GM21423 (cell line): ENCODE results near the gene KRTAP29-1.
"Not testable (repeated sequence)": the region's sequence is repeated elsewhere in the genome, so short reads cannot be mapped to it uniquely, and the experiment has no call there.

Source experiments
- ATAC-seq: cut with Tn5 transposase; IDR thresholded peaks from one replicate; pipeline ENCODE4 v1.9.1; 2021; ENCODE audit warnings: mild to moderate bottlenecking, moderate library complexity; ENCODE audit not compliant: unreplicated experiment

The KRTAP29-1 gene, protein sequence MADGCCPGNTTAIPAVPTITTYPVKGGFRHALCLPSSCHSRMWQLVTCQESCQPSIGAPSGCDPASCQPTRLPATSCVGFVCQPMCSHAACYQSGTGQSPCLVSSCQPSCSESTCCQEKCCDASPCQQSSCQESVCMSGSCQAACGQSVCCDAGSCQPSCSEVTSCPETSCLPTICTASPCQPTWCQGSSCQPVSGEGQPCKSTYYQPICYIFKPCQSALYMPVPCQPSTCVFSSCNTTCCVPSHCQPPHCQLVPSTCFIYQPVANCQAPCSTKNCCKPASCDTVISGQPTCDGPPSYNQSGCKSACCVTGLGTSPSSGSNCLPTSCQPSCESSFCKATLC

DNA sequence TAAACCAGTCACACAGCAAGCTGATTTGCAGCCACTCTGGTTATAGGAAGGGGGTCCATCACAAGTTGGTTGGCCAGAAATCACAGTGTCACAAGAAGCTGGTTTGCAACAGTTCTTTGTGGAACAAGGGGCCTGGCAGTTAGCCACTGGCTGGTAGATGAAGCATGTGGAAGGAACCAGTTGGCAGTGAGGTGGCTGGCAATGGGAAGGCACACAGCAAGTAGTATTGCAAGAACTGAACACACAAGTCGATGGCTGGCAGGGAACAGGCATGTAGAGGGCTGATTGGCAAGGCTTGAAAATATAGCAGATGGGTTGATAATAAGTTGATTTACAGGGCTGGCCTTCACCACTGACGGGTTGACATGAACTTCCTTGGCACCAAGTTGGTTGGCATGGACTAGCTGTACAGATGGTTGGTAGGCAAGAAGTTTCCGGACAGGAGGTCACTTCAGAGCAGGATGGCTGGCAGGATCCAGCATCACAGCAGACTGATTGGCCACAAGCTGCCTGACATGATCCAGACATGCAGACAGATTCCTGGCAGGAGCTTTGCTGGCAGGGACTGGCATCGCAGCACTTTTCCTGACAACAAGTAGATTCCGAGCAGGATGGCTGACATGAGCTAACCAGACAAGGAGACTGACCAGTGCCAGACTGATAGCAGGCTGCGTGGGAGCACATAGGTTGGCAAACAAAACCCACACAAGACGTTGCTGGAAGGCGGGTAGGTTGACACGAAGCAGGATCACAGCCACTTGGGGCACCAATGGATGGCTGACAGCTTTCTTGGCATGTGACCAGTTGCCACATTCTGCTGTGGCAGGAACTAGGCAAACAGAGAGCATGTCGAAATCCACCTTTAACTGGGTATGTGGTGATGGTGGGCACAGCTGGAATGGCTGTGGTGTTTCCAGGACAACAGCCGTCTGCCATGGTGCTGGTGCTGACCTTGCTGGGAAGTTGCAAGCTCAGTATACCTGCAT lies at the start of gene KRTAP29-1:
Gene KRTAP29-1 (minus strand): TSS at position 936 of the 986 bp plus-strand sequence. CDS start 0 bp downstream, at position 936.
- no peak for ATAC-seq

DNA sequence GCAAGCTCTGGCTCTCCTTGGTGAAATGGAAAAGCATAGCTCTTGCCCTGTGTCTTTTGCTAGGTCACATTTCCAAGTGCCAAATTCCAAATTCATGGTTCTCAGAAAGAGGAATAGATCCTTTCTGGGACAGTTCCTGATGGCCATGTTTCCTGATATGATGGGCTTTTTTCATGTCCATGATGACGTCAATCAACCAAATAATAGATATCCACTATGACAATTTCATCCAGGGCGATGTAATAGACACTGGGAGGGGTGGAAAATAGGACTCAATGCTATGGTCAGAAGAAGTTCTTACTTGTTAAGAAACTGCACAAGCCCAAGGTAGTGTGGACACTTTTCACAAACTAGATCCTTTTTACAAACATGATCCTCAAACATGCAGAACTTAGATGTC lies 48.5 kb upstream of the KRTAP29-1 start:
- no peak for ATAC-seq

DNA sequence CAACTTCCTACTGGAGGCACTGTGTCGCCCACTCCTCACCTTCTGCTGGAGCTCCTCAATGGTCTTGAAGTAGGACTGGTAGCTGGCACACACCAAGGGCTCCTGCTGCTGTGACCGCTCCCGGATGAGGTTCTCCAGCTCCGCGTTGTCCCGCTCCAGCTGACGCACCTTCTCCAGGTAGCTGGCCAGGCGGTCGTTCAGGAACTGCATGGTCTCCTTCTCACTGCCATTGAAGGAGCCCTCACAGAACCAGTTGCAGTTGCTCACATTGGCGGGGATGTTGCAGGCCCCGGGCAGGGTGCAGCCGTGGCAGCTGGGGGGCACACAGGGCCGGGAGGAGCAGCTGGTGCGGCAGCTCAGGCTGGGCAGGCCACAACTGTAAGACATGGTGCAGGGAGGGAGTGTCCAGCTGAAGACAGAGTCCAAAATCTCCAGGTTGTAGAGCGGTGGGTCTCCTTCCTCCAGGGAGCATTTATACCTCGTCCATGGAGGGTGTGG lies 47.8 kb upstream of the KRTAP29-1 start, which contains the start of gene KRT33A:
Gene KRT33A (minus strand): TSS at position 448 of the 498 bp plus-strand sequence. CDS start 61 bp downstream, at position 387.
- ATAC-seq: not testable (repeated sequence)

DNA sequence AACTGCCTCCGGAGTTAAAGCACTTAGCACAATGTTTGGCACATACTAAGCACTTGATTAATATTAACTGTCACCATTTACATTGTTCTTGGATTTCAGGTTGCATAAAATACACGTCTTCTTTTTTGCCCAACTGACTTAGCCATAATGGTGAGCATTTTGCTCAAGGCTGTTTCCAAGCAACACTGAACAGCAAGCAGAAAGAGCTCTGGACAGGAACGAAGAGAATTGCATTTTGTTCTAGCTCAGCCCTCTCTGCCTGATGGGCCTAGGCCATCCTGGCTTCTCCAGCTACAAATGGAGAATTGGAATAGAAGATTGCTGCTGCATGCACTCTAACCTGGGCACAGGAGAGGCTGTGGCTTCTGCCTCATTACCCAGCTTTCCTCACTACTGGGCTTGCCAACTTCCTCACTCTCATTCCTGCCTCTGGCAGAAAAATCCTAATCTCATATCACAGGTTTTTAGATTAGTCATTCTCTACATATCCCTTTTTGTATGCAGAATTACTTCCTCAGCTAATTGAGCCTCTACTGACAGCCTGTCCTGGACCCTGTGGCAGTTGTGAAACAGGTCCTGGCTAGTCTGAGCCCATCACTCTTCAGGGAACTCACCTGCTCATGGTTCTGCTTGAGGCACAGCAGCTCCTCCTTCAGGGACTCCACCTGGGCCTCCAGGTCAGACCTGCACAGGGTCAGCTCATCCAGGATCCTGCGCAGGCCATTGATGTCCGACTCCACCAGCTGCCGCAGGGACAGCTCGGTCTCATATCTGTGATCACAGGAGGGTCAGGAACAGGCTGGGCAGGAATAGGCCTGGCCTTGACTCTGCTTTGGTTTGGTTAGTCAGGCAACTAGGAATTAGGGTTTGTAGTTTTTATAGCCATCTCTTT lies 45.5 kb upstream of the KRTAP29-1 start:
- ATAC-seq: no peak

DNA sequence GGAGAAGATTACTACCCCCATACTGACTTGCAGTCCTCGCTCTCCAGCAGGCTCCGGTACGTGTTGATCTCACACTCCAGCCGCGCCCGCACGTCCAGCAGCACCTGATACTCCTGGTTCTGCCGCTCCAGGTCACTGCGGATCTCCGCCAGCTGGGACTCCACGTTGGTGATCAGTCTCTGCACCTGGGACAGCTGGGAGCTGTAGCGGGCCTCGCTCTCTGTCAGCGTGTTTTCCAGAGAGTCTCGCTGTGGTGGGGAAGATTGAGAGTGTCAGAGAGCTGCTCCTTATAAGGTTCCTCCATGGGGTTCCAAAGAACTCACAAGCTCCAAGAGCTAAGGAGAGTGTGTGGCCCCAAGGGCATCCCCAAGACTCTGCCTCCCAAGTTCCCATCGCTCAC lies 43.8 kb upstream of the KRTAP29-1 start:
- not testable (repeated sequence) for ATAC-seq

DNA sequence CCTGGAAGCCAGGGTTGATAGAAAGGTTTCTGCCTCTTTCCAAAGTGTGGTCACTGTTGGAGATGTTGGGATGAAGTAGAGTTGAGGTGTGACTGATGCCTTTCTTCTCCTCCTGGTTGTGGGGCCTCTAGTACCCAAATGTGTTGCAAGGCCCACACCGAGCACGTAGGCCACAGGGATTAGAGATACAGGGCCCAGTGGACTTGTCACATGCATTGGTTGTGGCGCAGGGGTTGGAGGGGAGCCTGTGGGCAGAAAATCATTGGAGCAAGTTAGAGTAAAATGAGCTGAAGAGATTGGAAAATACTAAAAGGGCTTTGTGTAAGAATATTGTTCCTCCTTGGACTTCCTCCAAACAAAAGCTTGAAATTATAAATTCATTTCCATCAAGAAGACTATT lies 43.3 kb upstream of the KRTAP29-1 start:
- ATAC-seq: no peak

DNA sequence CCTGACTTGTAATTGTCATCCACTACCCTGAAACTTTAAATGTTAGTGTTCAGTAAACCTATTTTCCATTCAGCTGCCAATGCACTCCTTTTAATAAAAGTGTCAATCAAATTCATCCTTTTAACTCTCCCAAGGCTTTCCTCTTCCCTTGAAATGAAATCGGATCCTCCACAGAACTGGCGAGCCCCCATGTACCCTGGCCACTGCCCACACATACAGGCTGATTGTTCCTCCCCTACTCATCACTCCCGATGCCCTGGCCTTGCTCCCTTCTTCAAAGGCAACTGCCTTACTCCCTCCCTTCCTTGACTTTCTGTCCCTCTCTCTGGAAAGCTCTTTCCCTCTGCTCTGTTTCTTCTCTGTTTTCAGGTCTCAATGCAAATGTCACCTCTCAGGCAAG lies 40.4 kb upstream of the KRTAP29-1 start:
- ATAC-seq: no peak

DNA sequence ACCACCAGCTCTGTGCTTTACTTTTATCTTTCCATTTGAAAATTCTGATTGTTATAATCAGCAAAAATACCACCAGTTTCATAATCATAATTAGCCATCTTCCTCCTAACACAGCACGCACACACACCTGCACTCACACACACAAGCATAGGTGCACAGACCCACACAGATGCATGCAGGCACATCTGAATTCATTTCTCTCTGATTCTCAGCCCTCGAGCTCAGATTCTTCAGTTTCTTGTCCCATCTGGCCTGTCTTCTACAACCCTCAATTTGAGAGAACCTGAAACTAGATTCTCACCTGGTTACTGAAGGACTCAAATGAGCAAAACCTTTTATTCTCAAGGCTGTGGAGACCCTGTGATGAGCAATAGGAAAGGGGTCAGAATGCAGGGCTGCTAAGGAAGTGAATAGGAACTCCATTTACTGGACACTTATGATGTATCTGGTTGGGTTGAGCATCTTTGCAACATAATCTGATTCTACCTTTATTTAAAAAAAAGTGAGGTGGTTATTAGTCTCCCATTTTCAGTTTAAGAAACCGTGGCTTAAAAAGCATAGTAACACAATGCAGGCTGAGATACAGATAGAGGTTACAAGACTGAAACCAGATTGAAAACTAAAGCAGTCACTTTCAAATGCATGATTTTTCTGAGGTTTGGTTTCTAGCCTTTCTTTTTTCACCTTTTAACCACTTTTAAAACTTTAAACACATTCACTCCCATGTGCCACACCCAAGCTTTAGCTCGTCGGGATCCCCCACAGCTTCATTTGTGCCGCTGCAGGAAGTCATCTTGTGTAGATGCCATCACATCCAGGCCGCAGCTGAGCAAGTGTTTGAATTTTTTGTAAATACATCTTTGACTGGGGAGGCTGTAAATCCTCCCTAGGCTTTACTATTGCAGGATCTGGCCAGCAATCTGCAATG lies 38.5 kb upstream of the KRTAP29-1 start:
- ATAC-seq: peak; percentile 41

DNA sequence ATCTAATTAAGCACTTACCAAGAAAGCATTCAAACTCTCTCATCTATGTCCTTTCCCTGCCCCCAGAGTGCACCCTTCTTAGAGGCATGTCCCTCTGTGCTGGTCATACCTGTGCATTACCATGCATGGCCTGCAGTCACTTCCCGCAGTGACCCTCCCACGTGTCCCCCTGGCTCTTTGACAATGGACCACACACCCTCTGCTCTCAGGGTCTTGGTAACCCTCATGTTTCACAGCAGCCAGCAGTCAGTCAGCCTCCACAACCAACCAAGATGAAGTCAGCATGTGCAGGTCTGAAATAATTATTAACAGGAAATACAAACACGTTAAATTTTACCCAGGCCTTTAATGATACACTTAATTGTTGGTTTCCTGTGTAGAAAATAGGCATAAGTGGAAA lies 37.8 kb upstream of the KRTAP29-1 start:
- peak; percentile 31 for ATAC-seq

DNA sequence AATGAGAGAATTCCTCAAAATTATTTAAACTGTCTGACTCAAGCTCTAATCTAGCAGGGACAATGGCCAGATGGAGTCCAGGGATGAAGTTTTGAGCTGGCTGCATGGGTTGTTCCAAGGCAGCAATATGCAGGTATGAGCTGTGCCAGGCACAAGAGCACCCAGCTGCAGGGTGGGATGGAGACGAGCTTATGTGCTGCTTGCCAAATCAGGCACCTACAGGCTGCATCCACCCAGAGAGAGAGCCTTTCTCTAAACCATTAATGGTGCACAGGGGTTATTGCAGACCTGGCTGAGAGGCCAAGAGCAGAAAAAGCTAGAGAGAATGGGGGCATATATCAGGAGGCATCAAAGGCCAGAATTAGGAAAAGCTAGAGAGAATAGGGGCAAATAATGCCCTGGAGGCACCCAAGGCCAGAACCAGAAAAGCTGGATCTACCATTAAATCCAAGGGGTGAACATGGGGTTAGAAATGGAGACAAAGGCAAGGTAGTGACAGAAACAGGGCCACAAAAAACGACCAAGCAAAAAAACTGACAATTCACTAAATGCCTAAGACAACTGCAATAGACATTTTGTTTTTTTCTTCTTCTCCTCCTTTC lies 37.0 kb upstream of the KRTAP29-1 start:
- no peak for ATAC-seq

DNA sequence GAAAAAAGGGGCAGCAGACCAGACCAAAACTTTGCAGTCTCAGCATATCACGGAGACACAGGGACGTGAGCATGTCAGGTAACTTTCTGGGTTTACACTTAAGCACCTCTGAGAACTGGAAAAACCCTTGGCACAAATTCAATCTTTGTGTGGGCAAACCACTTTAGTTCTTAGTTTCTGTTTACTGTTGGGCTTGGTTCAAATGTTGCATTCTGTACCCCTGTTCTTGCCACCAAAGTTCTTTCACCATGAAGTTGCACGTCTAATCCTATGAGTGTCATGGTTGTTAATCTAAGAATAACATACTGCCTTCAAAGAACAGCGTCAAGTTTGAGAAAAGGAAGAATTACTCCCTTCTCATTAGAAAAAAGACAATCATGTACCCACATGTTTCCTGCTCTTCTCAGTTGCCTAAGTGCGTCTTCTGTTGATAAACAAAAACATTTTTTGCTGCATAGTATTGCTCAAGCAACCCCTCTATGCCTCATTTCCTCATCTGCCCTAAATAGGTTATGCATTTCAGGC lies 36.4 kb upstream of the KRTAP29-1 start:
- ATAC-seq: peak; percentile 40

DNA sequence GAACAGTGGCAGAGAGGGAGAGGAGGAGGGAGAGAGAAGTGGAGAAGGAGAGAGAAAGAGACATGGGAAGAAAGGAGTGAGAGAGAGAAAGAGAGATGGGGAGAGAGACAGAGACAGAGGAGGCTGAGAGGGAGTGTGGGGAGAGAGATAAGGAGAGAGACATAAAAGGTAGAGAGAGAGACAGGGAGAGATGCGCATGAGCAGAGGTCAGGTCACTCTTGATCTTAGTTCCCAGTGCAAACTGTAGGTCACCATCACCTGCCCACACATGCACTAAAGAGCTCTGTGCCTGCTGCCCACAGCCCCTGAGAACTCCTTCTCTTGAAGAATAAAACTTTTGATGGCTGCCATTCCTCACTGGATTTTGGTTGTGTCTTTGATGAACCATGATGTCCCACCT lies 33.1 kb upstream of the KRTAP29-1 start:
- no peak for ATAC-seq

DNA sequence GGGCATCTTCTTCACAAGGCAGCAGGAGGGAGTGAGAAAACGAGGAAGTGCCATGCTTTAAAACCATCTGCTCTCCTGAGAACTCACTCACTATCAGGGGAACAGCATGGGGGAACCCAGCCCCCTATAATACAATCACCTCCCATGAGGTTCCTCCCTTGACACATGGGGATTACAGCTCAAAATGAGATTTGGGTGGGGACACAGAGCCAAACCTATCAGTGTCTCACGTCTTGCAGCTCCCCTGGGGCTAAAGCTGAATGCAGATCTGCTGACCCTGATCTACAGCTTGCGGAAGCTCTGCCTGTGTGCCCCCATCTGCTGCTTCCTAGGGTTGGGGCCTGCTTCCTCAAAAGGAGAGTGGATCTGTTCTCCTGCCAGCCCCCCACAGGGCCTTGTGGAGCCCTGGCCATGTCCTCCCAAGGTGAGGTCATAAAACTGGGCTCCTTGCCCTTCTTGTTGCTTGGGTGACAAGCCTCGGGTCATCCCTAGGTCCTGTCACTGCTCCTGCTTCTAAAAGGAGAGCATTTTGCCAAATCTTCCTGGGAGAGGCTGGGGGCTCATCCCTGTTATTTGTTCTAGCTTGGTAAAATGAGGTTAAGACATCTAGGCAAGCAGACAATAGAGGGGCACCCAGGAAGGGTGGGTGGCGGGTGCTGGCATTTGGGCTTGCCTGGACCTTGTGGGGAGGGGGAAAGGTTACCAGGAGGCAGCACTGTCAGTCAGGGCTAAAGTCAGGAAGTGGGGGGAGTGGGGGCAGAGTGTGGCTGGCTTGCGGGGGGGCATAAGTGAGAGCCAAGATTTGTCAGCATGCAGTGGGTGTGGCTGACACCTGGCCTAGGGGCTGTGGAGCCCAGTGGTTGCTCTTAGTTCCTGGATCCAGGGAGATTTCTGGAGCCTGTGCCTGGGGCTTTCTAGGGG lies 32.0 kb upstream of the KRTAP29-1 start:
- no peak for ATAC-seq

DNA sequence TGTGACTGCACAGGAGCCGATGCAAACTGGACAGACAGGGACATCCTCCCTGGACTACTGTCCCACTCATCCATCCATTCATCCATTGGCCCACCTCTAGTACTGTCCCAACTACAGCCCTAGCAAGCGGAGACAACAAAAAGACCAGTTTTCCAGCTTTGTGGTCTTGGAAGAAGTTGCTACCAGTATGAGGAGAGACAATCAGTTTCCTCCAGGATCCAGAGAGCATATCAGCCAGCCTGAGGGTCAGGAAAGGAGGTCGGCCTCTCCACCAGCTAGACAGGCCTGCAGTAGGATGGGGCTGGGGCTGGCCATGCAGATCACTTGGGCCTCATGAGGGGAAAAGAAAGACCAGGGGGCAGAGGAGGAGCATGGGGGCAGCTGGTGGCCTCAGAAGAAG lies 31.2 kb upstream of the KRTAP29-1 start:
- no peak for ATAC-seq

DNA sequence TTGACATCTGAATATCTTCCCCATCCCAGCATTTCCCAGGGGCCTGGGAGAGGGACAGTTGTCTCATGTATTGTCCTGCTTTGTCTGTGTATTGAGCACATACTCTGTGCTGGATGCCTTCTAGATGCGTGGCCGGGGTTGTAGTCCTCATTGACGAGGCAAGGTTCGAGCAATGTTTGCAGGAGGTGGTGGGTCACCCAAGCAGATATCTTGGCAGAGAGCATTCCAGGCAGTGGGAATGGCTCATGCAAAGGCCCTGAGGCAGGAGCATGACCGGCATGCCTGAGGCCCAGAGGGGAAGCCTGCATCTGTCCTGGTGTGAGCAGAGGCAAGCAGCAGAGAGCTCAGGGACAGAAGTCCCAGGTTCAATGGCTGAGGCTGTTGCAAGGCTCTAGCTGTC lies 30.4 kb upstream of the KRTAP29-1 start:
- ATAC-seq: no peak

DNA sequence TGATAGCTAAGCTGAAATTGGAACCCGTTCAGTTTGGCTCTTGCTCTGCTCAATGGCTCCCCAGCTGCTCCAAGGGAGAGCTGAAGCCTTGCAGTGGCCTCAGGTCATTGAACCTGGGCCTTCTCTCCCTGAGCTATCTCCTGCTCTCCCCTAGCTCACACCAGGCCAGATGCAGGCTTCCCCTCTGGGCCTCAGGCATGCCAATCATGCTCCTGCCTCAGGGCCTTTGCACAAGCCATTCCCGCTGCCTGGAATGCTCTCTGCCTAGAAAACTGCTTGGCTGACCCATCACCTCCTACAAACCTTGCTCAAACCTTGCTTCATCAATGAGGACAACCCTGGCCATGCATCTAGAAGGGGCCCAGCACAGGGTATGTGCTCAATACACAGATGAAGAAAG lies 29.6 kb upstream of the KRTAP29-1 start:
- ATAC-seq: no peak

DNA sequence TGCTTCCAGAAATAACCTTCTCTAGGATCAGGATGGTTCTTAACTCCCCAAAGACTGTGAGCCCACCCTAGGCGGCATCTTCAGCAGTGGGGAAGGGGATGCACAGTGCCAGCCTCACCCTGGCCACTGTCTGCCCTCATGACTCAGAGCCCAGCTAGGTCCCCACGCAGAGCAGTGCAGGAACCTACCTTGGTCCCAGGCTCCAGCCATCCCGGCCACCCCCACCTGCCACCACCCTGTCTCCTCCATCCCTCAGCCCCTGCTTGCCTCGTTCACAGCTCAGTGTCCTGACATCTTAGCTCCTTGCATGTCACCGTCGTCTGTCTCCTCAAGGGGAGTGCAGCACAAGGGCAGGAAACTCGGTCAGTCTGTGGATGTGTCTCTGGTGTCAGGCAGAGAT lies 29.0 kb upstream of the KRTAP29-1 start:
- no peak for ATAC-seq
